Thoracic aorta (tissue), 2 donors: ENCODE measurements around the gene OLFM2. TPM values are rescaled to one million over a fixed set of nuclear protein-coding genes. Genes with fewer than 3 reads are reported as not detected.
"Not testable (repeated sequence)": the region's sequence is repeated elsewhere in the genome, so short reads cannot be mapped to it uniquely, and the experiment has no call there.

ENCODE experiments used
- ATAC-seq: fragments of 150-250 bp; one replicate; pipeline ENCODE4 v1.8.0; 2017; ENCODE audit warnings: low read depth; ENCODE audit not compliant: insufficient number of reproducible peaks, low FRiP score
- DNase-seq: peaks from one replicate; pipeline ENCODE4 v3.0.0-alpha.2; 2020; ENCODE audit warnings: low spot score
- H3K27ac ChIP-seq, 2 donors: fragments of 200-600 bp; sonication (generic); 1 replicate in 1 of 2; 2 replicates in 1 of 2; pipeline ENCODE4 v1.5.1; 2016; ENCODE audit warnings: mild to moderate bottlenecking in 2 of 2, moderate library complexity in 2 of 2
- H3K27me3 ChIP-seq: fragments of 200-600 bp; sonication (generic); replicated peaks from 2 replicates; pipeline ENCODE4 v1.6.0; 2016; ENCODE audit warnings: mild to moderate bottlenecking; ENCODE audit not compliant: insufficient read depth
- H3K36me3 ChIP-seq: fragments of 200-600 bp; sonication (generic); one replicate; pipeline ENCODE4 v1.5.1; 2016
- H3K4me1 ChIP-seq, 2 donors: fragments of 200-600 bp; sonication (generic); 1 replicate in 1 of 2; 2 replicates in 1 of 2; pipeline versions ENCODE4 v1.5.1 to v1.6.0; 2016; ENCODE audit warnings: low read depth in 2 of 2, mild to moderate bottlenecking in 1 of 2; ENCODE audit not compliant: control insufficient read depth in 1 of 2
- H3K4me3 ChIP-seq: fragments of 200-600 bp; sonication (generic); 2 replicates; pipeline ENCODE4 v1.5.1; 2016; ENCODE audit warnings: mild to moderate bottlenecking
- H3K9me3 ChIP-seq: fragments of 200-600 bp; sonication (generic); 2 replicates; pipeline ENCODE4 v1.5.1; 2016
- total RNA-seq, 2 donors: library from RNA; depleted of rRNA; stranded (reverse); fragments of >200 nt; gene quantifications; one replicate each; pipeline versions ENCODE4 v1.1.0 to v1.2.3, GENCODE V29; 2016
- TF ChIP-seq, protein P1 (sequence below): fragments of 200-600 bp; sonication (generic); IDR thresholded peaks from one replicate; pipeline ENCODE4 v1.5.1; 2019; ENCODE audit warnings: antibody characterized with exemption

Gene OLFM2
- total RNA-seq, 2 donors from 2014 or later: 5.8 to 13.4 TPM

DNA sequence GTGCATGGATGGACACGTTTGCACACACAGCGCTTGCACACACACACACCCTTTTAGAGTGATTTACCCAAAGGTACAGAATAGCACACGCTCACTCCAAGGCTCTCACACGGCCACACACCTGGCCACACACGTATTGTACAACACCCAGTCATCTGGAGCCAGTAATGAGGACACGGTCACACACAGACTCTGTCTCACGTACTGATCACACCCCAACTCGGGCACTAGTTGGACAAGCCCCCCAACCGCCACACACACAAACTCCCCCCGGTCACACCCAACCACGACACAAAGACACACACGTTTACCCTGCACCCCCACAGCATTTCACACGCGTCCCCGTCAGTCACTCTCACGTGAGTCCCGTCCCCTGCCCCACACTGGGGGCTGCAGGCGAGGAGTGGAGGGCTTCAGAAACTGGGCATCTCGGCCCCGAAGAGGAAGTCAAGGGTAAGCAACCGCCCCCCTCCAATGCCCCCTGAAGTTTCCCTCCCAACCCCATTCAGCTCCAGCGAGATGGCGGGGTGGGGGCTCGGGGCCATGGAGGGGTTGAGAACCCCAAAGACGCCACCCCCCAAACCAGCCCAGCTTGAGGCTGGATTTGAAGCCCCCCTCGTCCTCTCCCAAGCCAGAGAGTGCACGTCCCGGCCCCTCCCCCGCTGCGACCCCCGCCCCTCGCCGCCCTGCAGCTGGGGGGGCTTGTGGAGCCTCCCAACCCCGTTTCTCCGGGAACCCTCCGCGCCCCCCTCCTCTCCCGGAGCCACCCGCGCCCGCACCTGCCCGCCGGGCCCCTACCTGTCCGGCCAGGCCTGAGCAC is 599 bp downstream of the OLFM2 start:
- Histone ChIP-seq H3K27ac (no peak overlapping the region), H3K27me3 (no peaks in the 10 kb centered on the region), H3K4me3 (peak overlapping the region; percentile 45)

DNA sequence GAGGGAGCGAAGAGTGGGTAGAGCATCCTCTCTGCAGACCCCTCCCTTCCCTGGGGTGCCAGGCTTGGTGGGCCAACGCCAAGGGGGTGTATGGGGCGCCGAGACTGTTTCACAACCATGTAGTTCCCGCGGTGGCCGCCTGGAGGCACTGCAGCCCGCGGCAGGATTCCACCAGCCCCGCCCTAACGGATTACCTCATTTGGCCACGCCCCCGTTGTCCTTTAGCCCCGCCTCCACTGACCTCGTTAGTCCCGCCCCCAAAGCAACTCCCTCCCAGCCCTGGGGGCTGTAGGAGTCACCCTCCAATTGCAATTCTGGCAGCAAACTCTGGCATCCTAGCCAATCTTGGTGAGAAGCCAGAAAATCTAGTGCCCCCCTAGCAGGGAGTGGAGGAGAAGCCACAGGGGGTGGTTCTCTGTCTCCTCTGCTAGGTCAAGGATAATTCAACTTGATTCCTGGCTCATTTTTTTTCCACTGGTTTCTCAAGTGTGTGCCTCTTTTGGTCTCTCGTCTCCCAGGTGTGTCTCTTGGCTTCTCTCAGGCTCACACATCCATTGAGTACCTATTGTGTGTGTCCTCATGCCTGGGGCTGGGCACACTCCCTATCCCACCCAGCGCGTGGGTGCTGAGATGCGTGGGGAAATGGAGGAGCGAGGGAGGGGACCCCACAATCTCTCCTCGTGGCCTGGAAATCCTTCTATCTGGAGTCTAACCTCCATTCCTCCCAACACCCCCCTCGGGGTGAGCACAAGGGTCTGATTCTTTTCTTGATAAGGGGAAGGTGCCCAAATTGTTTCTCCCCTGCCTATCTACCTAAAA is 2.0 kb downstream of the OLFM2 start:
- DNase-seq (no peak), ATAC-seq (peak; percentile 64)
- Histone ChIP-seq H3K27ac (no peak overlapping the region), H3K27me3 (no peaks in the 10 kb centered on the region), H3K36me3 (no peaks in the 10 kb centered on the region), H3K4me3 (no peak overlapping the region), H3K9me3 (no peaks in the 10 kb centered on the region), H3K4me1 (peaks cover 12 to 31% of the 10 kb centered on the region in 2 donors)
- TF ChIP-seq, protein P1, sequence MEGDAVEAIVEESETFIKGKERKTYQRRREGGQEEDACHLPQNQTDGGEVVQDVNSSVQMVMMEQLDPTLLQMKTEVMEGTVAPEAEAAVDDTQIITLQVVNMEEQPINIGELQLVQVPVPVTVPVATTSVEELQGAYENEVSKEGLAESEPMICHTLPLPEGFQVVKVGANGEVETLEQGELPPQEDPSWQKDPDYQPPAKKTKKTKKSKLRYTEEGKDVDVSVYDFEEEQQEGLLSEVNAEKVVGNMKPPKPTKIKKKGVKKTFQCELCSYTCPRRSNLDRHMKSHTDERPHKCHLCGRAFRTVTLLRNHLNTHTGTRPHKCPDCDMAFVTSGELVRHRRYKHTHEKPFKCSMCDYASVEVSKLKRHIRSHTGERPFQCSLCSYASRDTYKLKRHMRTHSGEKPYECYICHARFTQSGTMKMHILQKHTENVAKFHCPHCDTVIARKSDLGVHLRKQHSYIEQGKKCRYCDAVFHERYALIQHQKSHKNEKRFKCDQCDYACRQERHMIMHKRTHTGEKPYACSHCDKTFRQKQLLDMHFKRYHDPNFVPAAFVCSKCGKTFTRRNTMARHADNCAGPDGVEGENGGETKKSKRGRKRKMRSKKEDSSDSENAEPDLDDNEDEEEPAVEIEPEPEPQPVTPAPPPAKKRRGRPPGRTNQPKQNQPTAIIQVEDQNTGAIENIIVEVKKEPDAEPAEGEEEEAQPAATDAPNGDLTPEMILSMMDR: peak; percentile 87

More for the DNA sequence above, 599 bp downstream of the OLFM2 start:
- ATAC-seq (no peak), DNase-seq (no peak)
- Histone ChIP-seq H3K4me1 (peaks cover 12 to 31% of the 10 kb centered on the region in 2 donors), H3K9me3 (no peaks in the 10 kb centered on the region), H3K36me3 (no peaks in the 10 kb centered on the region)
- TF ChIP-seq, protein P1: no peak

DNA sequence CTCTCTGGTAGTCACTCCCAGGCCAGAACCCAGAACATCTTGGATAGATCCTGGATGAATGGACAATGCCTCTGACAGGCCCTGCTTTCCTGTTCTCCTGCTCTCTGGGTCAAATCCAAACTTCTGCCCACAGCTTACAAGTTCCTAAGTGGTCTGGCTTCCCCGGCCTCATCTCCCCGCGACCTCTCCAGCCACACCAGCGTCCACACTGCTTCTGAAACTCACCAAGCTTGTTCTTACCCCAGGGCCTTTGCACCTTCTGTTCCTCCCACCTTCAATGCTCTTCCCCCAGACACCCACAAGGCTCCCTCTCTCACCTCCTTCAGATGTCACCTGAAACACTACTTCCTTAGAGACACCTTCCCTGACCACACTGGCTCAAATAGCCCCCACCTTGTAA is 3.5 kb downstream of the OLFM2 start:
- no peaks in the 10 kb centered on the region for H3K9me3 ChIP-seq
- ATAC-seq: no peak
- H3K27me3 ChIP-seq: no peaks in the 10 kb centered on the region
- peaks cover 12 to 31% of the 10 kb centered on the region in 2 donors for H3K4me1 ChIP-seq
- TF ChIP-seq, protein P1: no peak
- no peaks in the 10 kb centered on the region for H3K36me3 ChIP-seq
- H3K27ac ChIP-seq: no peak overlapping the region
- no peak for DNase-seq
- no peak overlapping the region for H3K4me3 ChIP-seq

DNA sequence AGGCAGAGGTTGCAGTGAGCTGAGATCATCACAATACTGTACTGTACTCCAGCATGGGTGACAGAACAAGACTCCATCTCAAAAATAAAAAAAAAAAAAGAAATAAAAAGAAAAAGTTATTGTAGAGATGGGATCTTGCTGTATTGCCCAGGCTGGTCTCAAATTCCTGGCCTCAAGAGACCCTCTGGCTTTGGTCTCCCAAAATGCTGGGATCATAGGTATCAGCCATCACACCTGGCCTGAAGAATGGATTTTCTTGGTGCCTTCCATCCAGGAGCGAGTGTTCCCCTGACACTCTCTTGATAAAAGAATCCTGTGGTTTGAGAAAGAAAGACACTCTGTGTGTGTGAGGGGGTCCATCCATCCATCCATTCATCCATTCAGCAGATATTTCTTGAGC is 4.7 kb downstream of the OLFM2 start:
- no peak overlapping the region for H3K27ac ChIP-seq
- no peak overlapping the region for H3K4me3 ChIP-seq
- DNase-seq (no peak), ATAC-seq (no peak)
- no peaks in the 10 kb centered on the region for H3K36me3 ChIP-seq
- H3K9me3 ChIP-seq: no peaks in the 10 kb centered on the region
- TF ChIP-seq, protein P1: no peak
- H3K4me1 ChIP-seq: peaks cover 12 to 31% of the 10 kb centered on the region in 2 donors
- H3K27me3 ChIP-seq: no peaks in the 10 kb centered on the region

DNA sequence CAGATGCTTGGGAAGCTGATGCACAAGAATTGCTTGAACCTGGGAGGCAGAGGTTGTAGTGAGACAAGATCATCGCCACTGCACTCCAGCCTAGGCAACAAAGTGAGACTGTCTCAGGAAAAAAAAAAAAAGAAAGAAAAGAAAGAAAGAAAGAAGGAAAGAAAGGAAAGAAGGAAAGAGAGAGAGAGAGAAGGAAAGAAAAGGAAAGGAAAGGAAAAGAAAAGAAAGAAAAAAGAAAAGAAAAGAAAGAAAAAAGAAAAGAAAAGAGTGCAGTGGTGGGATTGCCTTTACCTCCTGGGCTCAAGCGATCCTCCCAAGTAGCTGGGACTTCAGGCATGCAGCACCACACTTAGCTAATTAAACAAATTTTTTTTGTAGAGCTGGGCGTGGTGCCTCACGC is 12.9 kb downstream of the OLFM2 start:
- TF ChIP-seq, protein P1: no peak
- Histone ChIP-seq H3K4me3 (no peak overlapping the region), H3K9me3 (no peaks in the 10 kb centered on the region), H3K27me3 (no peaks in the 10 kb centered on the region), H3K36me3 (no peaks in the 10 kb centered on the region), H3K4me1 (no peaks in the 10 kb centered on the region), H3K27ac (no peak overlapping the region)
- DNase-seq (no peak), ATAC-seq (no peak)

DNA sequence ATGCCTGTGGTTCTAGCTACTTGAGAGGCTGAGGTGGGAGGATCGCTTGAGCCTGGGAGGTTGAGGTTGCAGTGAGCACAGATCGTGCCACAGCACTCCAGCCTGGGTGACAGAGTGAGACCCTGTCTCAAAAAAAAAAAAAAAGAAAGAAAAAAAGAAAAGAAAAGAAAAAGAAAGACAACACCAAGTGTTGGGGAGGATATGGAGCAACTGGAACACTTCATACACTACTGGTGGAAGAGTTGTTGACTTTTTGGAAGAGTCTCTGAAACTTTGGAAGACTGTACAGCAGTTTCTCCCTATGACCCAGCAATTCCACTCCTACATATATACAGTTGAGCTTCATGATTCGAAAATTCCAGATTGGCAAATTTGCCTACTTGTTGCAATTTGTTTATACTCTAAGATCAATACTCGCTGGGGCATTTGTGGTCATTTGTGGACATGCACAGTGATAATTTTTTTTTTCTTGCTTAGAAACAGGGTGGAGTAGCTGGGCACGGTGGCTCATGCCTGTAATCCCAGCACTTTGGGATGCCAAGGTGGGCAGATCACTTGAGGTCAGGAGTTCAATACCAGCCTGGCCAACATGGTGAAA is 13.4 kb downstream of the OLFM2 start:
- H3K4me1 ChIP-seq, DNase-seq, ATAC-seq, H3K27me3 ChIP-seq, H3K4me3 ChIP-seq, H3K36me3 ChIP-seq, H3K9me3 ChIP-seq, H3K27ac ChIP-seq: not testable (repeated sequence)
